AG09319 (cell line): ENCODE results near the gene CHST3.
"Not testable (repeated sequence)": the region's sequence is repeated elsewhere in the genome, so short reads cannot be mapped to it uniquely, and the experiment has no call there.

Source experiments
- DNase-seq: peaks from one replicate; pipeline ENCODE4 v3.0.0-alpha.2; 2010; ENCODE audit warnings: low read depth; ENCODE audit errors: extremely low read depth
- TF ChIP-seq, protein P1 (sequence below): IDR thresholded peaks from 2 replicates; pipeline ENCODE4 v1.5.1; 2011; ENCODE audit warnings: low read depth, mild to moderate bottlenecking, inconsistent platforms, low read length, moderate library complexity

CHST3 gene, protein sequence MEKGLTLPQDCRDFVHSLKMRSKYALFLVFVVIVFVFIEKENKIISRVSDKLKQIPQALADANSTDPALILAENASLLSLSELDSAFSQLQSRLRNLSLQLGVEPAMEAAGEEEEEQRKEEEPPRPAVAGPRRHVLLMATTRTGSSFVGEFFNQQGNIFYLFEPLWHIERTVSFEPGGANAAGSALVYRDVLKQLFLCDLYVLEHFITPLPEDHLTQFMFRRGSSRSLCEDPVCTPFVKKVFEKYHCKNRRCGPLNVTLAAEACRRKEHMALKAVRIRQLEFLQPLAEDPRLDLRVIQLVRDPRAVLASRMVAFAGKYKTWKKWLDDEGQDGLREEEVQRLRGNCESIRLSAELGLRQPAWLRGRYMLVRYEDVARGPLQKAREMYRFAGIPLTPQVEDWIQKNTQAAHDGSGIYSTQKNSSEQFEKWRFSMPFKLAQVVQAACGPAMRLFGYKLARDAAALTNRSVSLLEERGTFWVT

DNA sequence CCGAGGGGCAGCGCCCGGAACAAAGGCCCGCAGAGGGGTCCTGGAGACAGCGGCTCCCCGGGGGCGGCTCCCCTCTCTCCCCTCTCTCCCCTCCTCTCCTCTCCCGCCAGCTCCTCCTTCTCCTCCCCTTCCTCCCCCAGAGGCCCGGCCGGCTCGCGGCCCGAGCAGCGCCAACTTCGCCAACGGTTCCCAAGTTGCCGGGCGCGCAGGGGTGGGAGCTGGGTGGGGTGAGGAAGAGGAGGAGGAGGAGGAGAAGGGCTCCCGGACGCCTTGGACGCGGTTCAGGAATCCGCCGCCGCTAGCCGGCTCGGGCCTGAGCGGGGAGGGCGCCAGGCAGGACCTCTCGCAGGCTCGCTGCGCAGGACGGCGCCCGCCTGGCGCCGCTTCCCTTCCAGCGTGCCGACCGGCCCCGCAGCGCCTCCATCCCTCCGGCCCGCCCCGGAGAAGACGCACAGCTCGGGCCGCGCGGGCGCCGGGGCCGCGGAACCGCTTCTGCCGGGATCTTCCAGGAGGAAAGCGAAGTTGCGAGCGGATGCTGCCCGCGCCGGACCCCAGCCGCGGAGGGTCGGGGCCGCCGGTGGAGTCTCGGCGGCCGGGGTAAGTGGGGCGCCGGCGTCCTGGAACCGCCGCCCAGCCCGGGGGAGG, at the start of gene CHST3:
Gene CHST3 (plus strand): TSS at position 298 of the 645 bp plus-strand sequence. CDS start 41,448 bp downstream, outside the sequence.
- TF ChIP-seq, protein P1, sequence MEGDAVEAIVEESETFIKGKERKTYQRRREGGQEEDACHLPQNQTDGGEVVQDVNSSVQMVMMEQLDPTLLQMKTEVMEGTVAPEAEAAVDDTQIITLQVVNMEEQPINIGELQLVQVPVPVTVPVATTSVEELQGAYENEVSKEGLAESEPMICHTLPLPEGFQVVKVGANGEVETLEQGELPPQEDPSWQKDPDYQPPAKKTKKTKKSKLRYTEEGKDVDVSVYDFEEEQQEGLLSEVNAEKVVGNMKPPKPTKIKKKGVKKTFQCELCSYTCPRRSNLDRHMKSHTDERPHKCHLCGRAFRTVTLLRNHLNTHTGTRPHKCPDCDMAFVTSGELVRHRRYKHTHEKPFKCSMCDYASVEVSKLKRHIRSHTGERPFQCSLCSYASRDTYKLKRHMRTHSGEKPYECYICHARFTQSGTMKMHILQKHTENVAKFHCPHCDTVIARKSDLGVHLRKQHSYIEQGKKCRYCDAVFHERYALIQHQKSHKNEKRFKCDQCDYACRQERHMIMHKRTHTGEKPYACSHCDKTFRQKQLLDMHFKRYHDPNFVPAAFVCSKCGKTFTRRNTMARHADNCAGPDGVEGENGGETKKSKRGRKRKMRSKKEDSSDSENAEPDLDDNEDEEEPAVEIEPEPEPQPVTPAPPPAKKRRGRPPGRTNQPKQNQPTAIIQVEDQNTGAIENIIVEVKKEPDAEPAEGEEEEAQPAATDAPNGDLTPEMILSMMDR = no peak
- no peak for DNase-seq

DNA sequence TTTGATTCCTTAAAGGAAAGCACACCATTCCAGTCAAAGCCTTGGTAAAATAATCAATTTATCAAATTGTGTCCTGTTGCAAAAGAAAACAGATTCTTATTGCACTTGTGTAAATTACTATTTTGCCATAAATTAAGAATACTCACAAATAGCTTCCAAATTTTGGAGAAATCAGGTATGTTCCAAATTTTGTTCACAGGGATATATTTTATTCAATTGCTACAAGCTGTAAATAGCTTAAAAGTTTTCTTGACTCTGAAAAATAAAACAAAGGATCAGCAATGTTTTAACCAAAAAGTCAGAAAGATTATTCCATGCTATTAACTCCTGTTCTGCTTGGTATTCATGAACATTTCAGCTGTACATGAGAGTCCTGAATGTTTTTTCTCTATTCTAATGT, 47.4 kb upstream of the CHST3 start:
- no peak for DNase-seq
- TF ChIP-seq, protein P1 = no peak

DNA sequence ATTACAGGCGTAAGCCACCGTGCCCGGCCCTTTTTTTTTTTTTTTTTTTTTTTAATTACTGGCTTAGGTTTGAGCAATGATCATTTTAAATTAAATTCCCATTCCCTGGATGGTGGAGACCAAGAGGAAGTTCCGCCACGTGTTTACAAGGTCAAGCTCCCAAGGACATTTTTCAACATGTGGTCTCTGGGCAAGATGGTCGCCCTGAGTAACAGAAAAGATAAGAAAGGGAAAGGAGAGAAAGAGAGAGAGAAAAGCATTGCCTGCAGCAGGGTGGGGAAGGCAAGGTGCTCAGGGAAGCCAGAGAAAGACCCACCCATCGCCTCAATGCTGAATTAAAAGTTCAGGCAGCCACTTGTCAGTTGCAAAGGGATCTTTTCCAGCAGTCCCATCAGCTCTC, 45.2 kb upstream of the CHST3 start:
- no peak for DNase-seq
- TF ChIP-seq, protein P1 = no peak

DNA sequence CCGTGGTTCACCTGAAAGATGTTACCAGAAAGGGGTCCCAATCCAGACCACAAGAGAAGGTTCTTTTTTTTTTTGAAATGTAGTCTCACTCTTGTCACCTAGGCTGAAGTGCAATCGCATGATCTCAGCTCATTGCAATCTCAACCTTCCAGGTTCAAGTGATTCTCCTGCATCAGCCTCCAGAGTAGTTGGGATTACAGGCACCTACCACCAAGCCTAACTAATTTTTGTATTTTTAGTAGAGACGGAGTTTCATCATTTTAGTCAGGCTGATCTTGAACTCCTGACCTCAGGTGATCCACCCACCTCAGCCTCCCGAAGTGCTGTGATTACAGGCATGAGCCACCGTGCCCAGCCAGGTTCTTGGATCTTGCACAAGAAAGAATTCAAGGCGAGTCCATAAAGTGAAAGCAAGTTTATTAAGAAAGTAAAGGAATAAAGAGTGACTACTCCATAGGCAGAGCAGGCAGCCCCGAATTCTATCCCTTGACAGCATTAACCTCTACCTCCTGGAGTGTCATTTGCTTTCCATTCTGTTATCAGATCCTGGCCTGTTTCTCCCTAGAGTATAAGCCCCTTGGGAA, 44.1 kb upstream of the CHST3 start:
- DNase-seq = not testable (repeated sequence)

DNA sequence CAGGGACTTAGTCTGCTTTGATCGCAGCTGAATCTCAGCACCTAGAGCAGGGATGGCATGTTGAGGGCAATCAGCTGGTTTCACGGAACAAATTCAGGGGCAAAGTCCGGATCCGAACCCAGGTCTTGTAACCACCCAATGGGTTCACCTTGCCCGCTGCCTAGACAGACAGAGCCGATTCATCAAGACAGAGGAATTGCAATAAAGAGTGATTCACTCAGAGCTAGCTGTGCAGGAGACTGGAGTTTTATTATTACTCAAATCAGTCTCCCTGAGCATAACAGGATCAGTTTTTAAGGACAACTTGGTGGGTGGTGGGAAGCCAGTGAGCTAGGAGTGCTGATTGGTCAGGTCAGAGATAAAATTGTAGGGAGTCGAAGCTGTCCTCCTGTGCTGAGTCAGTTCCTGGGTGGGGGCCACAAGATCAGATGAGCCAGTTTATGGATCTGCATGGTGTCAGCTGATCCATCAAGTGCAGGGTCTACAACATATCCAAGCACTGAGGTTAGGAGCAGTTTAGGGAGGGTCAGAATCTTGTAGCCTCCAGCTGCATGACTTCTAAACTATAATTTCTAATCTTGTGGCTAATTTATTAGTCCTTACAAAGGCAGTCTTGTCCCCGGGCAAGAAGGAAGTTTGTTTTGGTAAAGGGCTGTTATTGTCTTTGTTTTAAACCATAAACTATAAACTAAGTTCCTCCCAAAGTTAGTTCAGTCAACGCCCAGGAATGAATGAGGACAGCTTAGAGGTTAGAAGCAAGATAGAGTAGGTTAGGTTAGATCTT, 43.5 kb upstream of the CHST3 start:
- DNase-seq = no peak

DNA sequence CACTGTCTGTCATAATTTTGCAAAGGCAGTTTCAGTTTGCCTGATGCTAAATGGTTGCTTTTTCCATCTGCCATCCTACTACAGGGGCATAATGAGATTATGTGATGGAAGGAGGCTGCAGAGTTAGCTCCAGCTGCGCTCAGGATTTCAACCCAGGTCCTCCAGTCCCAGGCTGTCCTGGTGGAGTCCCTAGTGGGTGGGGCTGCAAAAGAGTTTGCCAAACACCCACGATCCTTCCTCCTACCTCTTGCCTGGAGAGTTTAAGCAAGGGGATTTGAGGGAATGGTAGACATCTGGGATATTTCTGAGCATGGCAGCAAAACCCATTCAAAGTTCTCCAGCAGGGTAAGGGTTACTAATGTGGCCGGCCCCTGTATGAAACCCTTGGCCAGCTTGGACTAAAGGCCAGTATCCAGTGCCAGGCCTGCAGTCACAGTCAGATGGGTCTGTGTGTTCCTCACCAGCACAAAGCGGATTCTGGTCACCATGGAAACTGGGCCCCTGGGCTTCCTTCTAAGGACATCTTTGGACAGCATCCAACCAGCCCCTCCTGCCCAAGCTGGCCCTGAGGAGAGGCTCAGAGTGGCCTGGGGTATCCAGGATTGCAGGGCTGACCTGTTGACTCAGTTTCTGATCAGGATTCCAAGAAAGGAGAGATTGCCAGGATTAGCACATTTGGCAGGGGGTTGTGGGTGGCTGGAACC, 42.7 kb upstream of the CHST3 start:
- TF ChIP-seq, protein P1 = no peak

More for the DNA sequence above, 43.5 kb upstream of the CHST3 start:
- TF ChIP-seq, protein P1 = no peak

DNA sequence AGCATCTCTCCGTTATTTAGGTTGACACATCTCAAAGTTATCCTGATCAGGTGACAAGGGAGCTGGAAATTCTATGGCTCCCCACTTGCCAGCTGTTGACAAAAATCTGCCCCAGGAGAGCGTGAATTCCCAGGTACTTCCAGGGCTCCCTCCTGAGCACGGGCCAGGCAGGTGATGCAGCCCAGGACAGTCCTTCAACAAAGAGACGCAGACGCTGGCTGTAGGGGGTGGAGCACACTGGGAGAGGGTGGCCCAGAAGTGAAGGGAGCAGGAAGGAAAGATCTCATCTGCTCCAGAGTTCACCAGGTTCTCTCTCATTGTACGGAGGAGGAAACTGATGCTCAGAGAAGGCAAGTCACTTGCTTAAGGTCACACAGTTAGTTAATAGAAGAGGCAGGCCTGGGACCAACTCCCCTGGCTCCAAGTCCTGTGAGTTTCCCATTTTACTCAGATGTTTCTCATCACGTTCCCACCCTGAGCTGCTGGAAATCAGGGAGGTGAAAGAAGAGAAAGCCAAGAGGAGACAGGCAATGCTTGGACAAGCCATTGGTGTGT, 41.0 kb upstream of the CHST3 start:
- TF ChIP-seq, protein P1 = no peak
- DNase-seq = no peak

More for the DNA sequence above, 42.7 kb upstream of the CHST3 start:
- no peak for DNase-seq
